ENCODE data around the gene PCDHGA7.
"Not testable (repeated sequence)": the region's sequence is repeated elsewhere in the genome, so short reads cannot be mapped to it uniquely, and the experiment has no call there.

The PCDHGA7 gene

GRCh38 chr5:141389153-141390042 lies 6.9 kb downstream of the PCDHGA7 start:
- no peak overlapping the region for H3K27ac ChIP-seq
- no peak for TF ChIP-seq CTCF (conservative IDR thresholded peaks at IDR 0.05)

- no peak within 1 kb of the TSS for H3K27ac ChIP-seq
Measured at GRCh38 chr5:141392429-141393198, 10.1 kb downstream of the PCDHGA7 start, which contains the start of gene PCDHGA8. PCDHGA8 (plus strand) TSS chr5:141392633; CDS start chr5:141392814, 181 bp downstream.

DNA sequence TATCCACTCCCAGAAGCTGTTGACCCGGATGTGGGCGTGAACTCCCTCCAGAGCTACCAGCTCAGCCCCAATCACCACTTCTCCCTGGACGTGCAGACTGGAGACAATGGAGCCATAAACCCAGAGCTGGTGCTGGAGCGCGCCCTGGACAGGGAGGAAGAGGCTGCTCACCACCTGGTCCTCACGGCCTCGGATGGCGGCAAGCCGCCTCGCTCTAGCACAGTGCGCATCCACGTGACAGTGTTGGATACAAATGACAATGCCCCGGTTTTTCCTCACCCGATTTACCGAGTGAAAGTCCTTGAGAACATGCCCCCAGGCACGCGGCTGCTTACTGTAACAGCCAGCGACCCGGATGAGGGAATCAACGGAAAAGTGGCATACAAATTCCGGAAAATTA lies 10.7 kb downstream of the PCDHGA7 start:
- TF ChIP-seq CTCF (conservative IDR thresholded peaks at IDR 0.05), result no peak
- no peak overlapping the region for H3K27ac ChIP-seq

More at GRCh38 chr5:141392429-141393198, 10.1 kb downstream of the PCDHGA7 start, which contains the start of gene PCDHGA8:
- no peak for TF ChIP-seq CTCF (conservative IDR thresholded peaks at IDR 0.05)

- H3K27ac ChIP-seq, result not testable (repeated sequence)
Measured at GRCh38 chr5:141394401-141395187, 12.1 kb downstream of the PCDHGA7 start.

DNA sequence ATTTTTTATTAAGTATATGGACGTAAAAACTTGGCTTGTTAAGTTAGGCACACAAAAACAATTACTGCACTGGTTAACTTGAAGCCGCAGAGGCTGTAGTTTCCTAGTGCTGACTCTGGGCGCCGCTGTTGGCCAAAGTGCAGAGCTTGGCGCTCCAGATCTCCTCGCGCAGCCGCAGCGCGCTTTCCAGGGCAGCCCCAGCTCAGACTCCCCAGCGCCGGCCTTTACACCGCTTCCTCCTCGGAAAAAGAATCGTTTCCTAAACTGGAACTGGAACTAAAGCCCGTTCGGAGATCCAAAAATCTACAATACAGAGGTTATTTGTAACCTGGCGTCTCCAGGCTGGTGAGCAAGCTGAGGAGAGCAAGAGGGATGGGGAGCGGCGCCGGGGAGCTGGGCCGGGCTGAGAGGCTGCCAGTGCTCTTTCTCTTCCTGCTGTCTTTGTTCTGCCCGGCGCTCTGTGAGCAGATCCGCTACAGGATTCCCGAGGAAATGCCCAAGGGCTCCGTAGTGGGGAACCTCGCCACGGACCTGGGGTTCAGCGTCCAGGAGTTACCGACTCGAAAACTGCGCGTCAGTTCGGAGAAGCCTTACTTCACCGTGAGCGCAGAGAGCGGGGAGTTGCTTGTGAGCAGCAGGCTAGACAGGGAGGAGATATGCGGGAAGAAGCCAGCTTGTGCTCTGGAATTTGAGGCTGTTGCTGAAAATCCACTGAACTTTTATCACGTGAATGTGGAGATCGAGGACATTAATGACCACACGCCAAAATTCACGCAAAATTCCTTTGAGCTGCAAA lies 15.4 kb downstream of the PCDHGA7 start, which contains the start of gene PCDHGB5:
PCDHGB5 (plus strand) TSS at position 192 of the 796 bp plus-strand sequence; CDS start at position 373, 181 bp downstream.
- not testable (repeated sequence) for H3K27ac ChIP-seq

GRCh38 chr5:141398608-141399007 lies 16.1 kb downstream of the PCDHGA7 start:
- no peak for TF ChIP-seq CTCF (conservative IDR thresholded peaks at IDR 0.05)

DNA sequence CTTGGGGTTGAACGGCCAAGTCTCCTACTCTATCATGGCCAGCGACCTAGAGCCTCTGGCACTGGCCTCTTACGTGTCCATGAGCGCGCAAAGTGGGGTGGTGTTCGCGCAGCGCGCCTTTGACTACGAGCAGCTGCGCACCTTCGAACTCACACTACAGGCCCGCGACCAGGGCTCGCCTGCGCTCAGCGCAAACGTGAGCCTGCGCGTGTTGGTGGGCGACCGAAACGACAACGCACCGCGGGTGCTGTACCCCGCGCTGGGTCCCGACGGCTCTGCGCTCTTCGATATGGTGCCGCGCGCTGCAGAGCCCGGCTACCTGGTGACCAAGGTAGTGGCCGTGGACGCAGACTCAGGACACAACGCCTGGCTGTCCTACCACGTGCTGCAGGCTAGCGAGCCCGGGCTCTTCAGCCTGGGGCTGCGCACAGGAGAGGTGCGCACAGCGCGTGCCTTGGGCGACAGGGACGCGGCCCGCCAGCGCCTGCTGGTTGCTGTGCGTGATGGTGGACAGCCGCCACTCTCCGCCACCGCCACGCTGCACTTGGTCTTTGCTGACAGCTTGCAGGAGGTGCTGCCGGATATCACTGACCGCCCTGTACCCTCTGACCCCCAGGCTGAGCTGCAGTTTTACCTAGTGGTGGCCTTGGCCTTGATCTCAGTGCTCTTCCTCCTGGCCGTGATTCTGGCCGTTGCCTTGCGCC lies 17.2 kb downstream of the PCDHGA7 start:
- TF ChIP-seq CTCF (conservative IDR thresholded peaks at IDR 0.05), result no peak
- H3K27ac ChIP-seq, result no peak overlapping the region

More at GRCh38 chr5:141398608-141399007, 16.1 kb downstream of the PCDHGA7 start:
- H3K27ac ChIP-seq, result no peak overlapping the region

All from VCaP (cell line).